ENCODE measurements around the gene CAMSAP1.

Gene CAMSAP1

GRCh38 chr9:135865531-135865930, 41.8 kb downstream of the CAMSAP1 start:
- no peak overlapping the region for H3K4me3 ChIP-seq (ENCODE audit: low read depth in 1 of 2, low read length in 1 of 2)
- no peak overlapping the region for H3K27ac ChIP-seq
- H3K9me3 ChIP-seq = no peaks in the 10 kb centered on the region
- H3K36me3 ChIP-seq = peaks cover 12% of the 10 kb centered on the region
- TF ChIP-seq CTCF (IDR thresholded peaks at IDR 0.05) = no peak
- no peaks in the 10 kb centered on the region for H3K27me3 ChIP-seq
- H3K4me1 ChIP-seq (ENCODE audit: control insufficient read depth in 1 of 2, insufficient read depth in 1 of 2, low read depth in 1 of 2, low read length in 1 of 2) = no peaks in the 10 kb centered on the region

- H3K36me3 ChIP-seq = peaks cover 13% of the 10 kb centered on the region
- TF ChIP-seq CTCF (IDR thresholded peaks at IDR 0.05) = peak; percentile 55
- no peak overlapping the region for H3K4me3 ChIP-seq (ENCODE audit: low read depth in 1 of 2, low read length in 1 of 2)
- no peaks in the 10 kb centered on the region for H3K9me3 ChIP-seq
- no peak overlapping the region for H3K27ac ChIP-seq
- H3K27me3 ChIP-seq = no peaks in the 10 kb centered on the region
- H3K4me1 ChIP-seq (ENCODE audit: control insufficient read depth in 1 of 2, insufficient read depth in 1 of 2, low read depth in 1 of 2, low read length in 1 of 2) = no peaks in the 10 kb centered on the region
Measured at GRCh38 chr9:135864447-135865049, 42.8 kb downstream of the CAMSAP1 start.

GRCh38 chr9:135862809-135863208, 44.5 kb downstream of the CAMSAP1 start:
- Histone ChIP-seq H3K4me3 (ENCODE audit: low read depth in 1 of 2, low read length in 1 of 2) (no peak overlapping the region), H3K4me1 (ENCODE audit: control insufficient read depth in 1 of 2, insufficient read depth in 1 of 2, low read depth in 1 of 2, low read length in 1 of 2) (no peaks in the 10 kb centered on the region), H3K36me3 (peaks cover 26% of the 10 kb centered on the region), H3K9me3 (no peaks in the 10 kb centered on the region), H3K27me3 (no peaks in the 10 kb centered on the region), H3K27ac (no peak overlapping the region)
- no peak for TF ChIP-seq CTCF (IDR thresholded peaks at IDR 0.05)

DNA sequence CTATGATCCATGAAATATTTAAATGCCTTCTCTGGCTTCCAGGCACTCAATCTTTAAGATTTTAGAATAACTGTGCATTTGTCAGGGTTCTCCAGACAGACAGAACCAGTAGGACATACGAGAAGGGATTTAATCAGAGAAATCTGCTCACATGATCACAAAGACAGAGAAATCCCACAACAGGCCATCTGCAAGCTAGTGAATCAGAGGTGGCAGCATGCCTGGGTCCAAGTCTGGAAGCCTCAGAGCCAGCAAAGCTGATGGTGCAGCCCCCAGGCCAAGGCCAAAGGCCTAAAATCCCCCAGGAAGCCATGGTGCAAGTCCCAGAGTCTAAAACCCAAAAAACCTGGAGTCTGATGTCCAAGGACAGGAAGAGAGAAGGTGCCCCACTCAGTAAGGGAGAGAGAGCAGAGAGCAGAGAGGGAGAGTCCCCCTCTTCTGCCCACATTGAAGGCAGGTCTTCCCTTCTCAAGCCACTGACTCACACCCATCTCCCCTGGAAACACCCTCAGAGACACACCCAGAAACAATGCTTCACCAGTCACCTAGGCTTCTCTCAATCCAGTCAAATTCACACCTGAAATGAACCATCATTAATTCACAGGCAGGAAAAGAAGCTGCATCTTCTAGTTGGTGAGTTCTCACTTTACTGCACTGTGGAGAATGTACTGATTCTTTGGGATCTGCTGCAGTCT, 48.7 kb downstream of the CAMSAP1 start:
- Histone ChIP-seq H3K36me3 (peaks cover 37% of the 10 kb centered on the region), H3K9me3 (no peaks in the 10 kb centered on the region), H3K27ac (no peak overlapping the region), H3K4me1 (ENCODE audit: control insufficient read depth in 1 of 2, insufficient read depth in 1 of 2, low read depth in 1 of 2, low read length in 1 of 2) (no peaks in the 10 kb centered on the region), H3K27me3 (no peaks in the 10 kb centered on the region), H3K4me3 (ENCODE audit: low read depth in 1 of 2, low read length in 1 of 2) (no peak overlapping the region)
- TF ChIP-seq CTCF (IDR thresholded peaks at IDR 0.05) = no peak

DNA sequence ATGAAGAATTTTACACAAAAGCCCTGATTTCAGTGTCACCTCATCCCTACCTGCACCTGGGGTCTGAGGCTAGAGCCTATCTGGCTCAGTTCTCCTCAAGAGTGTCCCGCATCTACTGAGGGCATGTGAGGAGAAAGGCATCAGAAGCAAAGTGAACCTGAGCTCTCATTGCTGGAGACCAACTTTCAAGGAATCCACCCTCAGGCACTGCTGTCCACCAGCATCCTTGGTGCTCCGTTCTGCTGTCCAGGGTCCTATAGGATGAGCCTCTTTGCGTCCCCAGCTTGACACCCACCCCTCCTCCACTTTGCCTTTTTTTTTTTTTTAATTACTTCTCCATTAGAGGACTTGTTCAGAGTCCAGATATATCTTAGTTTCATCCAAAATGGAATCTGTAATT, 49.5 kb downstream of the CAMSAP1 start:
- Histone ChIP-seq H3K4me1 (ENCODE audit: control insufficient read depth in 1 of 2, insufficient read depth in 1 of 2, low read depth in 1 of 2, low read length in 1 of 2) (no peaks in the 10 kb centered on the region), H3K27me3 (no peaks in the 10 kb centered on the region), H3K9me3 (no peaks in the 10 kb centered on the region), H3K4me3 (ENCODE audit: low read depth in 1 of 2, low read length in 1 of 2) (no peak overlapping the region), H3K27ac (no peak overlapping the region), H3K36me3 (peaks cover 45% of the 10 kb centered on the region)
- no peak for TF ChIP-seq CTCF (IDR thresholded peaks at IDR 0.05)
